ENCODE measurements around the gene GNAQ.
"Not testable (repeated sequence)": the region's sequence is repeated elsewhere in the genome, so short reads cannot be mapped to it uniquely, and the experiment has no call there.

The GNAQ gene

DNA sequence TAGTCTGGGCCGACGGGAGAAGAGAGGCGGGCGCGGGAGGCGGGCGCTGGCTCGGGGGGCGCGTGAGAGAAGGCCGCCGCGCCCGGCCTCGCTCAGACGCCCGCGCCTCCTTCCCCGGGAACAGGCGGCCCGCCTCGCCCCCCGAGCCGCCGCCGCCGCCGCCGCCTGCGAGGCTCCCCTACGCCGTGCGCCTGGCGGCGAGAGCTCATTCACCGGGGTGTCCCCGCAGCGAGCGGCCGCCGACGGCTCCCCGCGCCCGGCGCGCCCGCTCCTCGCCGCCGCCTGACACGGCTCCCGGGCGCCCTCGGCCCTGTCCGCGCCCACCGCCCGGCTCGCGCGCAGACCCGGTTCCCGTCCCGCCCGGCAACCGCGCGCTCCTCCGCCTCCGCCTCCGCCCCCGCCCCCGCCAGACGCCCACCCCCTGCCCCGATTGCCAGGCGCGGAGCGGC is at the start of gene GNAQ:
Gene GNAQ (minus strand): TSS at position 368 of the 449 bp plus-strand sequence. CDS start 576 bp downstream, outside the sequence.
- no peak for DNase-seq

GRCh38 chr9:78074385-78075291 is 43.0 kb upstream of the GNAQ start:
- no peak for DNase-seq

- no peak for DNase-seq
Measured at GRCh38 chr9:78073722-78074121, 42.1 kb upstream of the GNAQ start.

- DNase-seq: no peak
Measured at GRCh38 chr9:78072586-78073199, 41.1 kb upstream of the GNAQ start.

GRCh38 chr9:78070521-78070920 is 38.9 kb upstream of the GNAQ start:
- DNase-seq: no peak

DNA sequence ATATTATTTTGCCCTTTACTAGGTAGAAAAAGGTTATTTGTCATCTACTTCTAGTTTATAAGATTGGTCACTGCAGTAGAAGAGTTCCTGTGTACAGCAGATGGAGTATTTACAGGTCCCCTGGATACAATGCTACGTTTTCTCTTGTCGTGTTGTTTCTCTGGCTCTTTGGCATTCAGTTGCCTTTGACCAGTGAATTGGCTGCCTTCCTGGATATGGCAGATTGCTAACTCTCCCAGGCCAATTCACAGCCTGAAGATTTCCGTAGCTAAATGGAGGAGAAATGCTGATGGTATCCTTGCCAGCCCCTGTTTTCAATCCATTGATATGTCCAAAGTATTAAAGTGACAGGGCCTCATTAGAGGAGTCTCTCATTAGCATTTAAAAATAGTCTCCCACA is 32.5 kb upstream of the GNAQ start:
- no peak for DNase-seq

DNA sequence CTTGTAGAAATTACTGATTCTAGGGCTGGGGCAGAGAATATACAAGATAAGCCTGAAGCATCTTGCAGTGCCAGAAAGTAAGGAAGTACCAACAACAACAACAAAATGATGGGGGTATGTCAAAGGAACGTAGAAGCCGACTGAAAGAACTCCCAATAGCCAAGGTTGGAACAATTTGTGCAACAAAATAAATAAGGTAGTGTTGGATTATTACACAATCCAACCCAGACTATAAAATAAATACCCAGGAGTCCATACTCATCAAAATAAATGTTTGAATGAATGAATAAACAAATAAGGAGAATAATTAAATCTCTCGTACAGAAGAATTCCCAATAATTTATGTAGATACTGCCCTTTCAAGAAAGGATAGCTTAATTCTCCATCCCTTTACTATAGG is 31.1 kb upstream of the GNAQ start:
- no peak for DNase-seq

DNA sequence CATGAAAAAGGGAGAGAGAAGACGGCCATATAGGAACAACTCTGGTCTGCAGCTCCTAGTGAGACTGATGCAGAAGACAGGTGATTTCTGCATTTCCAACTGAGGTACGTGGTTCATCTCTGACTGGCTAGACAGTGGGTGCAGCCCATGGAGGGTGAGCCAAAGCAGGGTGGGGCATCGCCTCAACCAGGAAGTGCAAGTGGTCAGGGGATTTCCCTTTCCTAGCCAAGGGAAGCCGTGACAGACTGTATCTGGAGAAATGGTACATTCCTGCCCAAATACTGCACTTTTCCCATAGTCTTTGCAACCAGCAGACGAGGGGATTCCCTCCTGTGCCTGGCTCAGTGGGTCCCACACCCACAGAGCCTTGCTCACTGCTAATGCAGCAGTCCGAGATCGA is 22.6 kb upstream of the GNAQ start:
- not testable (repeated sequence) for DNase-seq

DNA sequence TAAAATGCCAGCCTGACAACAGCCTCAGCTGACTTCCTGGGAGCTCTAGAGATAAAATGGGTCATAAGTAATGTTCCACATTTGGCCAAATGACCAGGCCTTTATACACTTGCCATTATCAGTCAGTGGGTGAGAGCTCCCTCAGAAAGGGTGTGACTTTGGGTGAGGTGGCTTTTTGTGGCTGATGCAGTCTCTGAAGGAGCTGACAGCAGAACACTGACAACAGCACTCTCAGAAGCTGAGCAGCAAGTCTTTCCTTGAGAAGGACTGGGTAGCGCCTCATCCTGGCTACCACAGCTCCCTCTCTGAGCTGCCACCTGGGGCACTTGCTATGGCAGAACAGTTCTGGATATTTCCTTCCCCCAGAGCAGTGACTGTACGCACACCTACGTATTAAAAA is 22.0 kb upstream of the GNAQ start:
- DNase-seq: no peak

GRCh38 chr9:78050421-78050820 is 18.8 kb upstream of the GNAQ start:
- no peak for DNase-seq

GRCh38 chr9:78049484-78049883 is 17.9 kb upstream of the GNAQ start:
- DNase-seq: no peak

DNA sequence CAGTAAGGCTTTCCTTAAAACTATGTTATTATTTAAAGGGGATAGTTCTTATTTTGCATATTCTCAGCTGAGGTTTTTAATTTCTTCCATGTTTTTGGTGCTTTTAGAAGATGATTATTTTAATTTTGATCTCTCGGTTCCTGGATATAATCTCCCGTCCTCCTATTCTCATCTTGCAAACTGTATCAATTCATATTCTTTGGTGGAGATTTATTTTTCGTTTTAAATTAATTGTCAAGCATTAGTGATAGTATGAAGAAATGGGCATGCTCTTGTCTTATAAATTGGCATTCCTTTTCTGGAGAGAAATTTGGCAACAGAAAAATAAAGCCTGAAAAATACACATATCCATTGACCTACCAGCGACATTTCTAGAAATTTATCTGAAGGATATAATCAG is 15.5 kb upstream of the GNAQ start:
- DNase-seq: no peak

GRCh38 chr9:78046112-78046511 is 14.5 kb upstream of the GNAQ start:
- DNase-seq: no peak

DNA sequence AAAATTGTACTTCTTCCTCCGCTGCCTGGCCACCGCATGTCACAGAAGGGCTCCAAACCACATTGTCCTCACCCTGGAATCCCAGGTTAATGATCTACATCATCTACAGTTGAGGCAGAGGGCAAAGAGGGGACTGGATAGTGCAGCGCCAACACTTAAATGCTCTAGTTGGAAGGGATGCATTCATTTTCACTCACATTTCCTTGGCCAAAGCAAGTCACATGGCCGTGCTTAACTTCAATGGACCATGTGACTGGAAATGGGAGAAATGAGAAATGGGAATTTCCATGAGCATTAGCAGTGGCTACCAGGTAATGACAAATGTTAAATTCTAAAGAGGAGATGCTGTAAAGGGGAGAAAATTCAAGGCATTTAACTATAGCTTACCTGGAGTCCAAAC is 13.3 kb upstream of the GNAQ start:
- DNase-seq: no peak

DNA sequence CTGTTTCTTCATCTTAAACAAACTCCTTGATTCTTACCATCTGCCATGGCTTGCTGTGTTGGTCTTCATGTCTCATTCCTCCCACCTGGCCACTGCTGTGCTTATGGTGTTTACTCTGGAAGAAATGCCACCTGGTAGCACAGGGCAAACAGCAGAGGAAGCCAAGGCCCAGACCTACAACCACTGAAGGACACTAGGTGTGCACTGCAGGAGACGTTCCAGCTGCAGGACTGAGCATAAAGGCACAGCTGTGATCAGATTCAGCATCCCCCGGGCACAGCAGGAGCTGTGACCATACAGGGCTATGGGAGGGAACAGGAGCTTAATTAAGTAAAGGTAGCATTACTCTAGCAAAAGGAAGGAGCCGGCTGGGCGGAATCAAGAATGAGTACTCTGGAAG is 12.6 kb upstream of the GNAQ start:
- no peak for DNase-seq

- no peak for DNase-seq
Measured at GRCh38 chr9:78041971-78042370, 10.4 kb upstream of the GNAQ start.

- DNase-seq: no peak
Measured at GRCh38 chr9:78040726-78041125, 9.1 kb upstream of the GNAQ start.

- DNase-seq: peak; percentile 44
Measured at GRCh38 chr9:78038620-78039300, 7.1 kb upstream of the GNAQ start.

DNA sequence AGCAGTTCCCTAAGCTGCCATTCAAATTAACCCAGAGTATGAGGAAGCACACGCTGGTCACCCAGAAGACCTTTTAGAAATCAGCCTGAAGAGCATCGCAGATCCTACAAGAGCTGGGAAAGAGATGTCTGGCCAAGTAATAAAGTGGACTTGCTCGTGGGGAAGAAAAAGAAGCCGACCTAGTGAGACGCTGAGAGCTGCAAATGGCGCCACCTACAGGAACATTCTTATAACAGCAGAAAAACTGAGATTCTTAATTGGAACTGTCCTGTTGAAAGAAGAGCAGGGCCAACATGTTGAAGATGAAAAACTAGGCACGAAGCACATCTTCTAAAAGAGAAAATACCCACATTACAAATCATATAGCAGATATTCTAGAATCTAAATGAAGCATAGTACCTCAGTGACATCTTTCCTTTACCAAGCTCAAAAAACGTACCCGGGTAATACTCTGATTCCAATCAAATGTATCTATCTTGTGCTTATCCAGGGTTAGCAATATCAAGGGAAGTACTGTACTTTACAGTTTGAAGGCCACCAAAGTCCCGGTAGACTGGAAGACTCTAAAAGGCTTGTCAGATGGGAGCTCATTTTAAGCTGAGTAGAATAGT is 3.9 kb upstream of the GNAQ start:
- DNase-seq: peak; percentile 75

DNA sequence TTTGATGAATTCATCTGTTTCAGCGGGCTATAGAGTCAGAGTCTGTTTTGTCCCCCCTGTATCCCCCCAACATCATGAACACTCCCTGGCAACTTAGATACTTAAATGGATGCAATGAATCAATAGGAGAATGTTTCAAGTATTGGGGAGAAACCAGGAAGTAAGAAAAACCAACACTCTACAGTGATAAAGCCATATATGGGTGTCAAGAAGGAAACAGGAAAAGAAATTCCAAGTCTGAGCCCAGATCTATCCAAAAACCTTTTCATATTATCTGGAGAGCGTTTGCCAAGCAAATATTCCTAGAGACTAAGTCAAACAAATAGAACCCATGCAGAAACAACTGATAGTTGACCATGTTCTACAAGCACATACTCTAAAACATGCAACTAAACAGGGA is 2.3 kb upstream of the GNAQ start:
- no peak for DNase-seq

DNA sequence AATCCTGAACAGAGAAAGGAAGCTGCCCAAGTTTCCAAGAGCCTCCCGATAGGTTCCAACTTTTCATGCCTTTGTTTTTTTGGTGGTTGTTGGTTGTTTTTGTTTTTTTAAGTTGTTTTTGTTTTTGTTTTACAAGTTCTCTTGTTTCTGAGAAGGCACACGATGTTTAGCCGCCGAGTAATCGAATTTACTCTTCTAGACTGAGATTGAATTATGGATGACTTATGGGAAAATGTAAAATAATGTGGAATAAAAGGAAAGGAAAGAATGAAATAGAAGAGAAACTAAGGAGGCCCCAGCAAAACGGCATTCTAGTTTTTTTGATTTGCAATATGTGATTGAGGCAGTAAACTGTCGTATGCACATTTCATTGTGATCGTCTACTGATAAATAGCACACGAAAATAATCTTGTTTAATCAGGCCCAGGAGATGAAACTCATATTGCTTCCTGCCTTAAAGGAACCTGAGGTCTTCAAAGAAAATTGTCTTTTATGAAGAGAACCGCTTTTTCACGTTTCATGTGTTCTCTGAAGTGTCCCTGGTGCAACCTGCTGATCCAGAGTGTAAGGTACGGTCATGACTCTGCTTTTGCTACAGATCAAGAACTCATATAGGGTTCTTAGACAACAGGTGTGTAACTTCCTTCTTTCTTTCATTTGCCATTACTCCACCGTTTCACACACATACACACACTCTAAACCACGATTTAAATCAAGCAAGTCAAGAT is 1.3 kb upstream of the GNAQ start:
- DNase-seq: no peak

DNA sequence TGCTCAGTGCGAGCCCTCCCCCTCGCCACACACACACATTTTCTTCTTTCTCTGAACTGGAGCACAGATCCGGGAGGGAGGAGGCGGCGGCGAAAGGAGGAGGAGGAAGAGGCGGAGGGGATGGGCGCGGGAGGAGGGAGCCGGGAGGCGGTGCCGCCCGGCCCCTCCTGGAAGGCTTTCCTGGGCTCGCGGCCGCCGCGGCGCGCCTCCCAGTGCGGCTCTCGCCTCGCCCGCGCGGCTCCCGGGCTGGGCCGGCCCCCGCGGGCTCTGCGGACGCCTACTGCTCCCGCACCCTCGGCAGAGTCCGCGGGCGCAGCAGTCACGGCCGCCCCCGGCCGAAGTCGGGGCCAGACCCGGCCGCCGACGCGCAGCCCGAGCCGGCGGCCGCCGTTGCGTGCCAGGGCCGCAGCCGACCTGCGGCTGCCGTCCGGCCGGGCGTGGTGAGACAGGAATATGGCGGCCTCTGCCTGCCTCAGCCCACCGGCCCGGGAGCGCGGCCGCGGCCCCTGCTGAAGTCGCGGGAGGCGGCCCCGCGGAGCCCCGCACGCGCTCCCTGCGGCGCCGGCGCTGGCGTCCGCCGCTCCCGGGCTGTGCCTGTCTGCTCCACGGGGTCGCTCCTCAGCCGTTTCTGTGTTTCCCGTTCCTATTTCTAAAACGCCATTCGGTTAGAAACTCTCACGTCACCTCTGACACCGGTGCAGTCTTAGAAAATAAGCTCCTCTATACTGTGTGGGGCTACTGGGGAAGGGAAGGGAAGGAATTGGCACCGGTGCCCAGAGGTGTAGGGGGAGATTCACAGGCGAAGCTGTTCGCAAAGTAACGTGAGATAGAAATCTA is 500 bp upstream of the GNAQ start:
- peak; percentile 96 for DNase-seq
